ENCODE measurements around the gene GPRIN3. TPM values are rescaled to one million over a fixed set of nuclear protein-coding genes. Genes with fewer than 3 reads are reported as not detected.

The GPRIN3 gene
- total RNA-seq, 4 donors from 2014 or later, result 2.4 to 4.3 (median 2.7) TPM

- Histone ChIP-seq H3K4me1 (no peaks in the 10 kb centered on the region), H3K27me3 (no peaks in the 10 kb centered on the region), H3K9me3 (no peaks in the 10 kb centered on the region), H3K27ac (no peak overlapping the region), H3K36me3 (peaks cover 0 to 10% of the 10 kb centered on the region in 2 donors), H3K4me3 (no peak overlapping the region)
- TF ChIP-seq POLR2AphosphoS5 (IDR thresholded peaks at IDR 0.05), result no peak
- no CpG with 5 or more reads among the region's 2 CpGs for WGBS, 2 donors (ENCODE audit: low coverage in 1 of 2)
- ATAC-seq, result no peak
Measured at GRCh38 chr4:89249313-89249712, 58.3 kb downstream of the GPRIN3 start.

- Histone ChIP-seq H3K27ac (no peak overlapping the region), H3K4me1 (peaks cover 0 to under 1% (median 0%) of the 10 kb centered on the region in 3 donors), H3K9me3 (no peaks in the 10 kb centered on the region), H3K27me3 (no peaks in the 10 kb centered on the region), H3K36me3 (peaks cover 0 to 10% of the 10 kb centered on the region in 2 donors), H3K4me3 (no peak overlapping the region)
- no peak for ATAC-seq
- 67 to 100% methylated on average over 1 of the region's 11 CpGs for WGBS, 2 donors (ENCODE audit: low coverage in 1 of 2)
- no peak for TF ChIP-seq POLR2A (IDR thresholded peaks at IDR 0.05)
- TF ChIP-seq POLR2AphosphoS5 (IDR thresholded peaks at IDR 0.05), result no peak
- TF ChIP-seq CTCF (IDR thresholded peaks at IDR 0.05), result no peak
- TF ChIP-seq EP300 (IDR thresholded peaks at IDR 0.05), result no peak
Measured at GRCh38 chr4:89248879-89249281, 58.7 kb downstream of the GPRIN3 start.

- ATAC-seq, result no peak
- Histone ChIP-seq H3K9me3 (no peaks in the 10 kb centered on the region), H3K4me3 (no peak overlapping the region), H3K36me3 (peaks cover 0 to 10% of the 10 kb centered on the region in 2 donors), H3K27me3 (no peaks in the 10 kb centered on the region), H3K27ac (no peak overlapping the region), H3K4me1 (peaks cover 0 to 9% (median 6%) of the 10 kb centered on the region in 3 donors)
- WGBS, 2 donors (ENCODE audit: low coverage in 1 of 2), result 90% methylated on average over 5 of the region's 13 CpGs; no CpG with 5 or more reads in 1 of the 2 donors
- TF ChIP-seq CTCF (IDR thresholded peaks at IDR 0.05) (no peak), POLR2A (IDR thresholded peaks at IDR 0.05) (no peak), POLR2AphosphoS5 (IDR thresholded peaks at IDR 0.05) (no peak)
Measured at GRCh38 chr4:89247951-89248350, 59.6 kb downstream of the GPRIN3 start.

- Histone ChIP-seq H3K4me1 (peaks cover 0 to 20% (median 6%) of the 10 kb centered on the region in 3 donors), H3K9me3 (no peaks in the 10 kb centered on the region), H3K36me3 (peaks cover 0 to 10% of the 10 kb centered on the region in 2 donors), H3K27ac (no peak overlapping the region), H3K27me3 (no peaks in the 10 kb centered on the region), H3K4me3 (no peak overlapping the region)
- WGBS, 2 donors (ENCODE audit: low coverage in 1 of 2), result 88 to 97% methylated on average over 2 of the region's 2 CpGs
- ATAC-seq, result no peak
- no peak for TF ChIP-seq POLR2A (IDR thresholded peaks at IDR 0.05)
- no peak for TF ChIP-seq POLR2AphosphoS5 (IDR thresholded peaks at IDR 0.05)
- TF ChIP-seq EP300 (IDR thresholded peaks at IDR 0.05), result no peak
- TF ChIP-seq CTCF (IDR thresholded peaks at IDR 0.05), result no peak
Measured at GRCh38 chr4:89245459-89245858, 62.1 kb downstream of the GPRIN3 start.

- no peak overlapping the region for H3K27ac ChIP-seq
Measured at GRCh38 chr4:89243733-89244252, 63.8 kb downstream of the GPRIN3 start.

More at GRCh38 chr4:89243733-89244252, 63.8 kb downstream of the GPRIN3 start:
- Histone ChIP-seq H3K4me3 (no peak overlapping the region), H3K36me3 (peaks cover 0 to 2% of the 10 kb centered on the region in 2 donors), H3K9me3 (no peaks in the 10 kb centered on the region), H3K27me3 (no peaks in the 10 kb centered on the region), H3K4me1 (peaks cover 0 to 20% (median 6%) of the 10 kb centered on the region in 3 donors)
- no peak for ATAC-seq
- no peak for TF ChIP-seq CTCF (IDR thresholded peaks at IDR 0.05)
- TF ChIP-seq EP300 (IDR thresholded peaks at IDR 0.05), result no peak
- TF ChIP-seq POLR2AphosphoS5 (IDR thresholded peaks at IDR 0.05), result no peak
- TF ChIP-seq POLR2A (IDR thresholded peaks at IDR 0.05), result no peak
